ENCODE measurements around the gene GABRR3. TPM values are rescaled to one million over a fixed set of nuclear protein-coding genes. Genes with fewer than 3 reads are reported as not detected.

Gene GABRR3
- total RNA-seq, 2 experiments from 2014 or later: not detected

DNA sequence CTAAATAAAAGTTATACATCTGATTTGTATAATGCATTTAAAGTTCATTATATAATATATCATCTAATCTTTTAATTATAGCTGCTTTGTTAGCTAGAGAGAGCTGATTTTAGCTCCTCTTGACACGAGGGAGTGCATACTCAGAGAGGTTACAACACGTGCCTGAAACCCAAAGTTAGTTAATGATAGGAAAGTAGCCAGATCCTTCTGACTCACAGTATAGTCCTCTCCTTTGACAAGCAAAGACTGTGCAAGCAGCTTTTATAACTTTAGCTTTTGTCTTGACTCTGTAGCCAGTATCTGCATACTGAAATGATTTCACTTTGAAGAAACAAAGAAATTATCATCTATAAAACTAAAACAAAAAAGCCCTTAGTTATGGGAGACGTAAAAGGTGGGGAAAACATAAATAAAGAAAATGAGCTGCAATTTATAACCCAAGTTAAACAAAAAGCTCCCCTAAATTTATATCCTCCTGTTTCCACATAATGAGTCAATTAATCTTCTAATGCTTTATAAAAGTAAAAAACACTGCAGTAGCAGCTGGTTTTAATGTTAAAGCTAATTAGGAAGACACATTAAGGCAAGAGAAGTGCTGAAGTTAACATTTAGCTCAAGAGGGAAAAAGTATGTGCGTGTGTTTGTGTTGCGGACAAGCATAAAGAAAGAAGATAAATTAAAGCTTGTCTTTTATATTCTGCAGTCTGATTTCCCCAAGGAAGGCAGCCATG, 13.1 kb downstream of the GABRR3 start:
- POLR2A ChIA-PET: interaction anchor here (0.5 to 1.7 kb wide), 8 partner anchors 9 to 783 kb away, joined by 3 to 6 read pairs (median 4); no protein-coding TSS in a partner anchor
- TF ChIP-seq EZH2phosphoT487 (IDR thresholded peaks at IDR 0.05; ENCODE audit: borderline replicate concordance, low read depth, low read length): no peak
- TF ChIP-seq, protein P1, sequence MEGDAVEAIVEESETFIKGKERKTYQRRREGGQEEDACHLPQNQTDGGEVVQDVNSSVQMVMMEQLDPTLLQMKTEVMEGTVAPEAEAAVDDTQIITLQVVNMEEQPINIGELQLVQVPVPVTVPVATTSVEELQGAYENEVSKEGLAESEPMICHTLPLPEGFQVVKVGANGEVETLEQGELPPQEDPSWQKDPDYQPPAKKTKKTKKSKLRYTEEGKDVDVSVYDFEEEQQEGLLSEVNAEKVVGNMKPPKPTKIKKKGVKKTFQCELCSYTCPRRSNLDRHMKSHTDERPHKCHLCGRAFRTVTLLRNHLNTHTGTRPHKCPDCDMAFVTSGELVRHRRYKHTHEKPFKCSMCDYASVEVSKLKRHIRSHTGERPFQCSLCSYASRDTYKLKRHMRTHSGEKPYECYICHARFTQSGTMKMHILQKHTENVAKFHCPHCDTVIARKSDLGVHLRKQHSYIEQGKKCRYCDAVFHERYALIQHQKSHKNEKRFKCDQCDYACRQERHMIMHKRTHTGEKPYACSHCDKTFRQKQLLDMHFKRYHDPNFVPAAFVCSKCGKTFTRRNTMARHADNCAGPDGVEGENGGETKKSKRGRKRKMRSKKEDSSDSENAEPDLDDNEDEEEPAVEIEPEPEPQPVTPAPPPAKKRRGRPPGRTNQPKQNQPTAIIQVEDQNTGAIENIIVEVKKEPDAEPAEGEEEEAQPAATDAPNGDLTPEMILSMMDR (conservative IDR thresholded peaks at IDR 0.05; ENCODE audit: low read length): no peak
- no peaks in the 10 kb centered on the region for H3K9me2 ChIP-seq (ENCODE audit: insufficient read depth, low read length)
- H3K4me3 ChIP-seq (ENCODE audit: low read depth, low read length, poor library complexity, severe bottlenecking): no peak overlapping the region
- intact Hi-C loops (cut with micrococcal nuclease; ENCODE audit: unreplicated experiment): loop anchor here (10.0 kb wide), 2 partner anchors 107 to 1157 kb away; no protein-coding TSS in a partner anchor
- no peaks in the 10 kb centered on the region for H3K9me3 ChIP-seq (ENCODE audit: low read length)
- no TSS peak for BruUV-seq (replicated peaks)
- no peaks in the 10 kb centered on the region for H3K79me2 ChIP-seq (ENCODE audit: insufficient read depth, low read depth, low read length)
- no peak overlapping the region for H3K27ac ChIP-seq (ENCODE audit: low read depth, low read length, poor library complexity, severe bottlenecking)
- H3K4me2 ChIP-seq (ENCODE audit: low read length): no peak overlapping the region
- no peak for DNase-seq (ENCODE audit: low spot score)
- no peaks in the 10 kb centered on the region for H3K36me3 ChIP-seq (ENCODE audit: insufficient read depth, low read length)
- no peaks in the 10 kb centered on the region for H3K4me1 ChIP-seq (ENCODE audit: insufficient read depth, low read length, poor library complexity, severe bottlenecking)
- H4K20me1 ChIP-seq (ENCODE audit: insufficient read depth, low read length): no peaks in the 10 kb centered on the region
- H2AFZ ChIP-seq (ENCODE audit: low read length): no peak overlapping the region
- CTCF ChIA-PET (ENCODE audit: unreplicated experiment): interaction anchor here (1.0 to 1.5 kb wide), 5 partner anchors 9 to 256 kb away, joined by 3 to 4 read pairs (median 4); no protein-coding TSS in a partner anchor

DNA sequence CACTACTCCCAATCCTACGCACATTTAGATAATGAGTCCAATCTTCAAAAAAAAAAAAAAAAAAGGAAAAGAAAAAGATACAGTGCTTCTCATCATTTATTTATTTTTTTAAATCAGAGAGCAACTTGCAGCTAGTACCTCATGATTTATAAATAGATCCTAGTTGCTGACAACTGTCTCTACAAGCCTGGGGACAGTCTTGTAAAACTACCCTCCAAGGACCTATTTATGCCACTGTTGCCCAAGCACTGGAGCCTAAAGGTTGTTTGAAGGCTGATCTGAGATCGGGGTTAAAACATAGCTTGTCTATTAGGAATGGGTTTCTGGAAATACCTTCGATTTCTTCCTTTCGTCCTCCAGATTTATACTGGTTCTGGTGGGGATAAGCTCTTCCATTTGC, 14.7 kb downstream of the GABRR3 start:
- no peaks in the 10 kb centered on the region for H3K79me2 ChIP-seq (ENCODE audit: insufficient read depth, low read depth, low read length)
- TF ChIP-seq EZH2phosphoT487 (IDR thresholded peaks at IDR 0.05; ENCODE audit: borderline replicate concordance, low read depth, low read length): no peak
- TF ChIP-seq, protein P1 (conservative IDR thresholded peaks at IDR 0.05; ENCODE audit: low read length): no peak
- no peaks in the 10 kb centered on the region for H4K20me1 ChIP-seq (ENCODE audit: insufficient read depth, low read length)
- DNase-seq (ENCODE audit: low spot score): no peak
- ChIA-PET CTCF (ENCODE audit: unreplicated experiment) (no interaction called here), POLR2A (interaction anchor here (0.7 to 1.7 kb wide), 6 partner anchors 8 to 631 kb away, joined by 3 to 8 read pairs (median 4); no protein-coding TSS in a partner anchor)
- no peak overlapping the region for H3K27ac ChIP-seq (ENCODE audit: low read depth, low read length, poor library complexity, severe bottlenecking)
- BruUV-seq (replicated peaks): no TSS peak
- H3K4me3 ChIP-seq (ENCODE audit: low read depth, low read length, poor library complexity, severe bottlenecking): no peak overlapping the region
- no peaks in the 10 kb centered on the region for H3K4me1 ChIP-seq (ENCODE audit: insufficient read depth, low read length, poor library complexity, severe bottlenecking)
- H3K9me2 ChIP-seq (ENCODE audit: insufficient read depth, low read length): no peaks in the 10 kb centered on the region
- intact Hi-C loops (cut with micrococcal nuclease; ENCODE audit: unreplicated experiment): loop anchor here (10.0 kb wide), 2 partner anchors 106 to 1156 kb away; no protein-coding TSS in a partner anchor
- H3K9me3 ChIP-seq (ENCODE audit: low read length): no peaks in the 10 kb centered on the region
- no peak overlapping the region for H3K4me2 ChIP-seq (ENCODE audit: low read length)
- no peak overlapping the region for H2AFZ ChIP-seq (ENCODE audit: low read length)
- no peaks in the 10 kb centered on the region for H3K36me3 ChIP-seq (ENCODE audit: insufficient read depth, low read length)

DNA sequence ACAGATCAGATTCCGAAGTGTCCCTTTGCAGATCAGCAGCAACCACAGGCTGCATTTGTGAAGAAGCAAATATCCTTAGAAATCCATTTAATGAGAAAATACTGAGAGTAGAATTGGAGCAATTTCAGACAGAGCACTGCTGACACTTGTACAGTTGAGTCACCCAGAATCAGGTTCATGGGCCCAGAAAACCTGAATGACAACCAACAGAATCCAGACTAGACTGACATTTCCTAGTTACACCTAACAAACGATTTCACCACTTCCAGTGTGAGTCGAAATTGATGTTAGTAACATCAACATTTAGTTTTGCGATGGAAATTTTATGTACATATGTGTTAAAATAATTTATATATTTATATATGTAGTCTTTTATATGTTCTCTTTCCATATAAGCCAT, 16.8 kb downstream of the GABRR3 start:
- H3K4me1 ChIP-seq (ENCODE audit: insufficient read depth, low read length, poor library complexity, severe bottlenecking): no peaks in the 10 kb centered on the region
- intact Hi-C loops (cut with micrococcal nuclease; ENCODE audit: unreplicated experiment): no loop called here
- H3K4me2 ChIP-seq (ENCODE audit: low read length): no peak overlapping the region
- TF ChIP-seq, protein P1 (conservative IDR thresholded peaks at IDR 0.05; ENCODE audit: low read length): no peak
- no peak for TF ChIP-seq EZH2phosphoT487 (IDR thresholded peaks at IDR 0.05; ENCODE audit: borderline replicate concordance, low read depth, low read length)
- ChIA-PET POLR2A (no interaction called here), CTCF (ENCODE audit: unreplicated experiment) (no interaction called here)
- no peak overlapping the region for H3K4me3 ChIP-seq (ENCODE audit: low read depth, low read length, poor library complexity, severe bottlenecking)
- no peak overlapping the region for H3K27ac ChIP-seq (ENCODE audit: low read depth, low read length, poor library complexity, severe bottlenecking)
- H4K20me1 ChIP-seq (ENCODE audit: insufficient read depth, low read length): no peaks in the 10 kb centered on the region
- H3K9me3 ChIP-seq (ENCODE audit: low read length): no peaks in the 10 kb centered on the region
- BruUV-seq (replicated peaks): no TSS peak
- no peaks in the 10 kb centered on the region for H3K36me3 ChIP-seq (ENCODE audit: insufficient read depth, low read length)
- no peaks in the 10 kb centered on the region for H3K79me2 ChIP-seq (ENCODE audit: insufficient read depth, low read depth, low read length)
- no peak overlapping the region for H2AFZ ChIP-seq (ENCODE audit: low read length)
- no peaks in the 10 kb centered on the region for H3K9me2 ChIP-seq (ENCODE audit: insufficient read depth, low read length)
- DNase-seq (ENCODE audit: low spot score): no peak
